Karpas-422 (cell line): ENCODE data around the gene MBD5. TPM values are rescaled to one million over a fixed set of nuclear protein-coding genes. Genes with fewer than 3 reads are reported as not detected.

Experiments
- DNase-seq: peaks from one replicate; pipeline ENCODE4 v3.0.0-alpha.2; 2015
- H2AFZ ChIP-seq: fragments of 200-600 bp; sonication (generic); 2 replicates; pipeline ENCODE4 v1.6.1; 2014; ENCODE audit warnings: antibody characterized with exemption, low read length, mixed read lengths
- H3K27ac ChIP-seq: fragments of 200-600 bp; sonication (generic); 2 replicates; pipeline ENCODE4 v1.5.1; 2014; ENCODE audit warnings: mild to moderate bottlenecking, low read length, moderate library complexity
- H3K27me3 ChIP-seq: fragments of 200-600 bp; sonication (generic); 2 replicates; pipeline ENCODE4 v1.6.1; 2014; ENCODE audit warnings: low read length, mixed read lengths
- H3K36me3 ChIP-seq: fragments of 200-600 bp; sonication (generic); 2 replicates; pipeline ENCODE4 v1.6.1; 2014; ENCODE audit warnings: low read length, mixed read lengths; ENCODE audit not compliant: insufficient read depth
- H3K4me1 ChIP-seq: fragments of 200-600 bp; sonication (generic); 2 replicates; pipeline ENCODE4 v1.6.1; 2014; ENCODE audit warnings: mild to moderate bottlenecking, low read length, mixed read lengths
- H3K4me2 ChIP-seq: fragments of 200-600 bp; sonication (generic); 2 replicates; pipeline ENCODE4 v1.6.1; 2014; ENCODE audit warnings: low read length, low read depth, mild to moderate bottlenecking; ENCODE audit not compliant: poor library complexity, severe bottlenecking
- H3K4me3 ChIP-seq: fragments of 200-600 bp; sonication (generic); 2 replicates; pipeline ENCODE4 v1.5.1; 2014; ENCODE audit warnings: mild to moderate bottlenecking, antibody characterized with exemption, low read length, mixed read lengths
- H3K79me2 ChIP-seq: fragments of 200-600 bp; sonication (generic); 2 replicates; pipeline ENCODE4 v1.6.1; 2014; ENCODE audit warnings: mild to moderate bottlenecking, low read length, mixed read lengths
- H3K9ac ChIP-seq: fragments of 200-600 bp; sonication (generic); 2 replicates; pipeline ENCODE4 v1.6.0; 2014; ENCODE audit warnings: low read length
- H3K9me2 ChIP-seq: fragments of 200-600 bp; sonication (generic), shearing (Covaris generic); replicated peaks from 2 replicates; pipeline ENCODE4 v1.6.0; 2014; ENCODE audit warnings: mild to moderate bottlenecking, low read length, moderate library complexity; ENCODE audit not compliant: insufficient read depth
- H3K9me3 ChIP-seq: fragments of 300-700, 200-600 bp; sonication (generic); 2 replicates; pipeline ENCODE4 v1.6.1; 2014; ENCODE audit warnings: low read length, mixed read lengths
- H4K20me1 ChIP-seq: fragments of 200-600 bp; sonication (generic); 2 replicates; pipeline ENCODE4 v1.6.1; 2014; ENCODE audit warnings: mild to moderate bottlenecking, antibody characterized with exemption, low read length, low read depth; ENCODE audit not compliant: insufficient read depth
- total RNA-seq: library from RNA; depleted of rRNA; stranded (reverse); fragments of >200 nt; shearing (Covaris generic); gene quantifications from 2 replicates; pipeline ENCODE4 v1.2.3, GENCODE V29; 2014; ENCODE audit warnings: low replicate concordance

The MBD5 gene
- total RNA-seq, 1 experiment from 2014 or later: 64.7 TPM

DNA sequence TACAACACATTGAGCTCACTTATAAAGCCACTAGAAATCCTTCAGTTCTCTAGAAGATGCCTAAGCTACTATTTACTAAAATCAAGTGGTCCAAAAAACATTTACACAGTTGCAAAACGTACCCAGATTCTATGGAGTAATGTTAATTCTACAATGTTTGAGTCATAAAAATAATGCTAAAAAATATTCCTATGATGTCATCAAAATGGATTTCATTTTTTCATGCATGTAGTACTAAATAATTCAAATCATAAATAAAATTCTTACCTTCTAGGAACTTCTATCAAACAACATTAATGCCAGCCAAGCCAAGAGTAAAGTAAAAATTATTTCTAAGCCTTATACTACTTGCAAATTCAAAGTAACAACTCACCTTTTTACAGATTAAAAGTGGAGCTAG is 454.7 kb downstream of the MBD5 start:
- Histone ChIP-seq H3K4me3 (no peak overlapping the region), H3K79me2 (no peaks in the 10 kb centered on the region), H3K27me3 (no peaks in the 10 kb centered on the region), H3K4me1 (no peaks in the 10 kb centered on the region), H3K9me3 (no peaks in the 10 kb centered on the region), H3K36me3 (no peaks in the 10 kb centered on the region), H2AFZ (no peak overlapping the region), H3K9ac (no peak overlapping the region), H3K4me2 (no peak overlapping the region), H3K9me2 (no peaks in the 10 kb centered on the region), H3K27ac (no peak overlapping the region), H4K20me1 (no peaks in the 10 kb centered on the region)
- no peak for DNase-seq

DNA sequence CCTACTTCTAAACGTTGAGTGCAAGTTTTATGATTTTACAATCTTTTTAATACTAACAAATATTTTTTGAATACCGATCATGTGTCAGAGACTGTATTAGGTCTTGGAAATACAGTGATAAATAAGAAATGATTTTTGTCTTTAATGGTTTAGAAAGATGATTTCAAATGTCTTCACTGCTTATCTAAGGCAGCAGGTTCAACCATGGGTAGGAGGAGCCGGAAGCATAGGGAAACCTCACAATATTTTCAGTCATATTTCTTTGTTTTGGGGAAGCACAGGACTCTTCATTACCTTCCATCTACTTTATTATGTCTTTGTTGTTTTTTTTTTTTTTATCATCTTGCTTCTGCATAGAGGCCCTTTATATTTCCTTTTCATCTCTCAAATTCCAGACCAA is 458.5 kb downstream of the MBD5 start:
- H3K9me3 ChIP-seq: no peaks in the 10 kb centered on the region
- no peaks in the 10 kb centered on the region for H3K4me1 ChIP-seq
- no peaks in the 10 kb centered on the region for H3K9me2 ChIP-seq
- H3K79me2 ChIP-seq: no peaks in the 10 kb centered on the region
- no peak overlapping the region for H3K4me3 ChIP-seq
- H3K27me3 ChIP-seq: no peaks in the 10 kb centered on the region
- no peak overlapping the region for H3K4me2 ChIP-seq
- H2AFZ ChIP-seq: no peak overlapping the region
- no peak for DNase-seq
- no peak overlapping the region for H3K27ac ChIP-seq
- no peak overlapping the region for H3K9ac ChIP-seq
- H4K20me1 ChIP-seq: no peaks in the 10 kb centered on the region
- H3K36me3 ChIP-seq: no peaks in the 10 kb centered on the region

DNA sequence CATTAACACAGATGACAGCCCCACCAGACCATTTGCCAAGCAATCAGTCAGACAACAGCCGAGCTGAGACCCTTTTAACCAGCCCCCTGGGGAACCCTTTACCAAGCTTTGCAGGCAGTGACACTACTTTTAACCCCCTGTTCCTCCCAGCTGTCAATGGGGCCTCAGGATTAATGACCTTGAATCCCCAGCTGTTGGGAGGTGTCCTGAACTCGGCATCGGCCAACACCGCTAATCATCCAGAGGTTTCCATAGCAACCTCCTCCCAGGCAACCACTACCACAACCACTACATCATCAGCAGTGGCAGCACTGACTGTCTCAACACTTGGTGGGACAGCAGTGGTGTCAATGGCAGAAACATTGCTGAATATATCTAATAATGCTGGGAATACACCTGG is 462.8 kb downstream of the MBD5 start:
- H3K79me2 ChIP-seq: no peaks in the 10 kb centered on the region
- H3K27me3 ChIP-seq: no peaks in the 10 kb centered on the region
- H3K9ac ChIP-seq: no peak overlapping the region
- H3K9me2 ChIP-seq: no peaks in the 10 kb centered on the region
- no peak for DNase-seq
- H3K9me3 ChIP-seq: no peaks in the 10 kb centered on the region
- no peaks in the 10 kb centered on the region for H3K4me1 ChIP-seq
- no peaks in the 10 kb centered on the region for H4K20me1 ChIP-seq
- no peak overlapping the region for H3K4me3 ChIP-seq
- H3K36me3 ChIP-seq: no peaks in the 10 kb centered on the region
- no peak overlapping the region for H3K27ac ChIP-seq
- H2AFZ ChIP-seq: no peak overlapping the region
- no peak overlapping the region for H3K4me2 ChIP-seq

DNA sequence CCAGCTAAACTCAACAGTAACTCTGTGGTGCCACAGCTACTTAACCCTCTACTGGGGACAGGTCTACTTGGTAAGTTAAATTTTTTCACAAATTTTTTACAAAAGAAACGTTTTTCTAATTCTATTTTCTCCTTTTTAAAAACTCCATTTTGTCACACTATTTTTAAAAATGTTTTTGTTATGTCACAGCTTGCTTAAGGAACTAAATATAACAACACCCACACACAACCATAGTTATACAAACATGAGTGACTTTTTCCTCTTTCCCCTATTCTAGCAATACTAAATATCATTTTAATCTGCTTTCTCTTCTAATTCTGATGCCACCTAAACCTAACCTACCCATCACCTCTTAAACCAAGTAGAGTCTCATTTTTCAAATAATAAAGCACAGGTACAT is 463.2 kb downstream of the MBD5 start:
- no peak for DNase-seq
- H3K27ac ChIP-seq: no peak overlapping the region
- no peaks in the 10 kb centered on the region for H4K20me1 ChIP-seq
- no peak overlapping the region for H3K9ac ChIP-seq
- no peaks in the 10 kb centered on the region for H3K4me1 ChIP-seq
- no peak overlapping the region for H3K4me3 ChIP-seq
- no peak overlapping the region for H3K4me2 ChIP-seq
- no peaks in the 10 kb centered on the region for H3K79me2 ChIP-seq
- H2AFZ ChIP-seq: no peak overlapping the region
- no peaks in the 10 kb centered on the region for H3K27me3 ChIP-seq
- H3K9me2 ChIP-seq: no peaks in the 10 kb centered on the region
- H3K36me3 ChIP-seq: no peaks in the 10 kb centered on the region
- H3K9me3 ChIP-seq: no peaks in the 10 kb centered on the region

DNA sequence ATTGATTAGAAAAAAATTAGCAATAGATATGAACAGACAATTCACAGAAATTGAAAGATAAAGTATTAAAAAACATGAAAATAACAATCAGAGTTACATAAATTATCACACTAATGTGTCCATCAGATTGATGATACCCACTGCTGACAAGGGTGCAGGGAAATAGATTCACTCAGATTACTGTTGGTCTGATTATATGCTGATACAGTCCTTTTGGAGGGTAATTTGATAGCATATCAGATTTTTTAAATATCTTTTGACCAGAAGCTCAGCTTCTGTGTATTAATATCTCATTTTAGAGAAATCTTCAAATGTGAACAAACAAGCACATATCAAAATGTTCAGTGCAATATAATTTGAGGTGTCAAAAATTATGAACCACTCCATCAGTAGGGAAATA is 465.8 kb downstream of the MBD5 start:
- Histone ChIP-seq H3K79me2 (no peaks in the 10 kb centered on the region), H2AFZ (no peak overlapping the region), H3K9me3 (no peaks in the 10 kb centered on the region), H3K27ac (no peak overlapping the region), H3K9ac (no peak overlapping the region), H3K27me3 (no peaks in the 10 kb centered on the region), H4K20me1 (no peaks in the 10 kb centered on the region), H3K36me3 (no peaks in the 10 kb centered on the region), H3K9me2 (no peaks in the 10 kb centered on the region), H3K4me2 (no peak overlapping the region), H3K4me3 (no peak overlapping the region), H3K4me1 (no peaks in the 10 kb centered on the region)
- no peak for DNase-seq

DNA sequence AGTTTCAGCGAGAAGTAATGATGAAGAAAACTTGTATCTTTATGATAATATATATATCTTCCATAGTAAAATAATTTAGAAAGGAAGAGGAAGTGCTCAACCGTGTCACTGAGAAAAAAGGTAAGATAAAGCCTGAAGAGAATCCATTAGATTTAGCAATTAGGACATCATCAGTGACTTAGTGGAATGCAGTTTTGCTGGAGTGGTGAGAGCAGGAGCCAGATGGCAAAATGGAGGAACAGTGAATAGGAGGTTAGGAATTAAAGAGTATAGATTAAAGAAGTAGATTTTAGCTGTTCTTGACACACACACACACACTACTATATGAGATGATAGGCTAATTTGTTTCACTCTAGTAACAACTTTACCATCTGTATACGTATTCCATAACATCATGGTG is 466.5 kb downstream of the MBD5 start:
- H2AFZ ChIP-seq: no peak overlapping the region
- H3K4me3 ChIP-seq: no peak overlapping the region
- H3K27ac ChIP-seq: no peak overlapping the region
- no peaks in the 10 kb centered on the region for H3K79me2 ChIP-seq
- H3K4me2 ChIP-seq: no peak overlapping the region
- H4K20me1 ChIP-seq: no peaks in the 10 kb centered on the region
- no peaks in the 10 kb centered on the region for H3K4me1 ChIP-seq
- H3K27me3 ChIP-seq: no peaks in the 10 kb centered on the region
- no peak for DNase-seq
- no peaks in the 10 kb centered on the region for H3K36me3 ChIP-seq
- H3K9me2 ChIP-seq: no peaks in the 10 kb centered on the region
- H3K9ac ChIP-seq: no peak overlapping the region
- H3K9me3 ChIP-seq: no peaks in the 10 kb centered on the region

DNA sequence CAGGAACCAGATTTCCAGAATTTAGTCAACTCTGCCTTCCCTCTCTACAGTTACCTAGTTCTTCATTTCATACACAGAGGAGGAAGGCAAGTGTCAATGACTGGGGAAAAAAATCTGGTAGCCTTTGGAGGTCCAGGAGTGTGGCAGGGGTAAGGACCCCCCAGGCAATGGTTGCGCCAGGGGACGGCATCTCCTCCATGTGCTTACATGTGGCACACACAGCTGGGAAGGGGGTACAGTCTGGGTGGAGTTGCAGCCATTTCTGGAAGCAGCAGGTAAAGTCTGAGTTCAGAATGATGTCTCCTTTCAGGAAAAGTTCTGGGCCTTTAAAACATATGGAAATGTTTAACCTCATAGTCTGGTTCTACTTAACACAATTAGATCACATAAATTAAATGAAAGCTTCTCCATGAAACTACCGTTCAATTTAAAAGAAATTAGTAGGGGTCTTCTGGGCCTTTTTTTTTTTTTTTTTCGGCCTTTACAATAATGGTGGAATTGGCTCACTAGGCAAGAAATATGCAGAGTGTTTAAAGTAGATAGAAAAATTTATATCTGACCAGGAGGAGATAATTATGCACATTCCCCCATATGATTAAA is 470.0 kb downstream of the MBD5 start:
- Histone ChIP-seq H3K4me1 (peaks cover 6% of the 10 kb centered on the region; the same call in 1 of the 2 replicates), H3K9me2 (no peaks in the 10 kb centered on the region), H3K4me2 (no peak overlapping the region), H3K9me3 (no peaks in the 10 kb centered on the region), H4K20me1 (no peaks in the 10 kb centered on the region), H3K4me3 (no peak overlapping the region), H3K79me2 (no peaks in the 10 kb centered on the region), H3K36me3 (no peaks in the 10 kb centered on the region), H3K9ac (no peak overlapping the region), H2AFZ (no peak overlapping the region), H3K27me3 (no peaks in the 10 kb centered on the region), H3K27ac (no peak overlapping the region)
- no peak for DNase-seq

DNA sequence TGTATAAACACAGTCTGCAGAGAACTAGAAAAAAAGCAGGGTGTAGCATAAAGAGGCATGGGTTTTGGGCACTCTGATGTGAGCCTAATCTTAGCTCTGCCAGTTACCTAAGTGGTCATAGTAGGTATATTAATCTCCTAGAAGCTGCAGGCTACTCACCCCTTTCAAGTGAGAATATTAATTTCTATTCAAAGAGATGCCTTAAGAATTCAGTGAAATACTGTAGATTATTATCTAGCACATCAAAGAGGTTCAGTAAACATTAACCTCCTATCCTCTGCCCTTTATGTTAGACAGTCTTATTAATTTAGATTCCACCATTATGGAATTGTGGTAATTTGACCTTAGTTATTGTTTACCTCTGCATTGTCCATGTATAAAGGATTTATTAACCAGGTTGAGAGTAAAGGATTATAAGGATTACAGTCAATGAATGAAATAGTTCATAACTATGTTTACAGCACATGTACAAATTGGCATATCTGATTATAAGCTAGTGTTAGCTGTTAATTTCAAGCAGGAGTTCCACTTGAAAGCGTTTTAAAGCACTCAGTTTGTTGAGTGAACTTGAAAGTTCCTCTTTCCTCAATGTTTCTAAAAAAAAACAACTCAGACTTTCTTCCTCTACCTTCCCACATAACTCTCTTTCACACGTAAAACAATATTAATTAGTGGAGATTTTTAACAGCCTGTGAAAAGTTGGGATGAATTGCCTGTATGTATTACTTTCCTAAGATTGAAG is 473.1 kb downstream of the MBD5 start:
- no peak for DNase-seq
- H3K4me3 ChIP-seq: no peak overlapping the region

More for the DNA sequence above, 473.1 kb downstream of the MBD5 start:
- Histone ChIP-seq H3K4me1 (peaks cover 6% of the 10 kb centered on the region; the same call in 1 of the 2 replicates), H3K36me3 (no peaks in the 10 kb centered on the region), H3K79me2 (no peaks in the 10 kb centered on the region), H3K9me2 (no peaks in the 10 kb centered on the region), H3K27me3 (no peaks in the 10 kb centered on the region), H3K27ac (no peak overlapping the region), H3K9me3 (no peaks in the 10 kb centered on the region), H2AFZ (no peak overlapping the region), H3K9ac (no peak overlapping the region), H3K4me2 (no peak overlapping the region), H4K20me1 (no peaks in the 10 kb centered on the region)
